HFFc6 (cell line): ENCODE measurements around the gene SEMA3D. TPM values are rescaled to one million over a fixed set of nuclear protein-coding genes. Genes with fewer than 3 reads are reported as not detected.

Experiments used
- DNase-seq: peaks from one replicate; pipeline ENCODE4 v3.0.0-alpha.2; 2018
- H3K27ac Mint-ChIP-seq: 2 replicates; pipeline ENCODE4 v1.8.0; 2020; ENCODE audit warnings: mild to moderate bottlenecking, mixed read lengths
- H3K27me3 Mint-ChIP-seq: 2 replicates; pipeline ENCODE4 v1.8.0; 2021; ENCODE audit warnings: mild to moderate bottlenecking, moderate library complexity, mixed read lengths; ENCODE audit not compliant: insufficient read depth
- H3K36me3 Mint-ChIP-seq: 2 replicates; pipeline ENCODE4 v1.8.0; 2021; ENCODE audit warnings: low read depth, mixed read lengths
- H3K4me1 Mint-ChIP-seq: 2 replicates; pipeline ENCODE4 v1.8.0; 2020; ENCODE audit warnings: low read depth, mixed read lengths
- H3K4me3 Mint-ChIP-seq: 2 replicates; pipeline ENCODE4 v1.8.0; 2020; ENCODE audit warnings: mild to moderate bottlenecking, moderate library complexity, mixed read lengths
- H3K9me3 Mint-ChIP-seq: 2 replicates; pipeline ENCODE4 v1.8.0; 2020; ENCODE audit warnings: mild to moderate bottlenecking, mixed read lengths
- total RNA-seq, 6 experiments: library from RNA; stranded (reverse); fragmentation: NEBNext Ultra II Directional; extraction: Animal tissue kit (Norgen Biotek cat#: 25700); gene quantifications; 2 replicates in 1 of 6; 3 replicates in 5 of 6; pipeline ENCODE4 v1.2.3, GENCODE V29; 2021
- TF ChIP-seq, protein P1 (sequence below): fragments of 200-600 bp; sonication (generic); IDR thresholded peaks from 2 replicates; pipeline ENCODE4 v1.5.0; 2021; ENCODE audit warnings: antibody characterized with exemption, mild to moderate bottlenecking

SEMA3D gene
- total RNA-seq, 6 experiments from 2014 or later = 16.5 to 23.7 (median 22.4) TPM

GRCh38 chr7:85201209-85201608, 14.4 kb upstream of the SEMA3D start:
- Mint-ChIP-seq H3K9me3 (no peaks in the 10 kb centered on the region), H3K4me3 (no peak overlapping the region), H3K27ac (no peak overlapping the region), H3K4me1 (no peaks in the 10 kb centered on the region), H3K36me3 (0 out of 2 replicates have a peak, but pooled peaks cover 5% of the 10 kb centered on the region), H3K27me3 (no peaks in the 10 kb centered on the region)
- TF ChIP-seq, protein P1, sequence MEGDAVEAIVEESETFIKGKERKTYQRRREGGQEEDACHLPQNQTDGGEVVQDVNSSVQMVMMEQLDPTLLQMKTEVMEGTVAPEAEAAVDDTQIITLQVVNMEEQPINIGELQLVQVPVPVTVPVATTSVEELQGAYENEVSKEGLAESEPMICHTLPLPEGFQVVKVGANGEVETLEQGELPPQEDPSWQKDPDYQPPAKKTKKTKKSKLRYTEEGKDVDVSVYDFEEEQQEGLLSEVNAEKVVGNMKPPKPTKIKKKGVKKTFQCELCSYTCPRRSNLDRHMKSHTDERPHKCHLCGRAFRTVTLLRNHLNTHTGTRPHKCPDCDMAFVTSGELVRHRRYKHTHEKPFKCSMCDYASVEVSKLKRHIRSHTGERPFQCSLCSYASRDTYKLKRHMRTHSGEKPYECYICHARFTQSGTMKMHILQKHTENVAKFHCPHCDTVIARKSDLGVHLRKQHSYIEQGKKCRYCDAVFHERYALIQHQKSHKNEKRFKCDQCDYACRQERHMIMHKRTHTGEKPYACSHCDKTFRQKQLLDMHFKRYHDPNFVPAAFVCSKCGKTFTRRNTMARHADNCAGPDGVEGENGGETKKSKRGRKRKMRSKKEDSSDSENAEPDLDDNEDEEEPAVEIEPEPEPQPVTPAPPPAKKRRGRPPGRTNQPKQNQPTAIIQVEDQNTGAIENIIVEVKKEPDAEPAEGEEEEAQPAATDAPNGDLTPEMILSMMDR = no peak
- no peak for DNase-seq

- TF ChIP-seq, protein P1 = no peak
- no peaks in the 10 kb centered on the region for H3K27me3 Mint-ChIP-seq
- no peak for DNase-seq
- H3K36me3 Mint-ChIP-seq = no peaks in the 10 kb centered on the region
- no peak overlapping the region for H3K4me3 Mint-ChIP-seq
- H3K9me3 Mint-ChIP-seq = no peaks in the 10 kb centered on the region
- no peak overlapping the region for H3K27ac Mint-ChIP-seq
- no peaks in the 10 kb centered on the region for H3K4me1 Mint-ChIP-seq
Observed at GRCh38 chr7:85196696-85197095, 9.8 kb upstream of the SEMA3D start.

DNA sequence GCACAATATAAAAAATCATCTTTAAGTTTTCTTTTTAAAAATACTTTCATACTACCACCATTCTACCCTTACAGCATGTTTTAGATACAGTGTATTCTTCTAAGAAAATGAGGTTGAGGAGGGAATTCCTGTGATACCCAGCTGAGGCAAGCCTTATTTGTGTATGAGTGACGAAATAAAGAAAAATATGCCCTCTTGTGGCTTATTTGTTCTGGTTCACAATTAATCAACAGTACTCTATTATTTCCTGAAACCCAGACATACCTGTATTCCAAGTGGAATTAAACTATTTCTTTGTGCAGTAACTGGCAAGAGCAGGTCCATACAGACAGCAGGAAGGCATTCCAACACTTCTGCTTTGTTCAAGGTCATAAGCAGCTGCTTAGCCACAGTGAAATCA, 4.5 kb upstream of the SEMA3D start:
- Mint-ChIP-seq H3K27ac (no peak overlapping the region), H3K9me3 (no peaks in the 10 kb centered on the region), H3K27me3 (no peaks in the 10 kb centered on the region), H3K36me3 (no peaks in the 10 kb centered on the region), H3K4me3 (no peak overlapping the region), H3K4me1 (peaks cover 18% of the 10 kb centered on the region)
- peak; percentile 32 for DNase-seq
- TF ChIP-seq, protein P1 = peak; percentile 79

DNA sequence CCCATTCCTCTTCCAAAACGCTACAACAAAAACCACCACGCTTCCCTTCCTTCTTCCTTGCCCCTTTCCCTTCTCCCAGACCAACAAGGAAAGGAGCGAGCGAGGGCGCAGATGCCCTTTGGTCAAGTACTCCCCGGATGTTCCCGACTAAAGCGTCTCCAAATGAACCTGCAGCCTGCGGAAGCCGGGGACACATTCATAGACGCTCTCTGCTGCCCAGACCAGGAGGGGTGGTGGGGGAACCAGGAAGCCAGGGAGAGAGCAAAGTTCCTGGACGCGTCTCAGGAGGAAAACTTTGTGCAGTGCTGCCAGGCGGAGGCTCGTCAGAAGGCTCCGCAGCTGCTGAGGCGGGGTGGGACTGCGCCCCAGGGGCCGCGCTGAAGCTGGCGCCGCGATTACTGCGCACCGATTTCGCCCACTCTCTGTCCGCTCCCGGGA, 754 bp downstream of the SEMA3D start:
- peak; percentile 58 for DNase-seq
- peak overlapping the region; percentile 90 for H3K27ac Mint-ChIP-seq

DNA sequence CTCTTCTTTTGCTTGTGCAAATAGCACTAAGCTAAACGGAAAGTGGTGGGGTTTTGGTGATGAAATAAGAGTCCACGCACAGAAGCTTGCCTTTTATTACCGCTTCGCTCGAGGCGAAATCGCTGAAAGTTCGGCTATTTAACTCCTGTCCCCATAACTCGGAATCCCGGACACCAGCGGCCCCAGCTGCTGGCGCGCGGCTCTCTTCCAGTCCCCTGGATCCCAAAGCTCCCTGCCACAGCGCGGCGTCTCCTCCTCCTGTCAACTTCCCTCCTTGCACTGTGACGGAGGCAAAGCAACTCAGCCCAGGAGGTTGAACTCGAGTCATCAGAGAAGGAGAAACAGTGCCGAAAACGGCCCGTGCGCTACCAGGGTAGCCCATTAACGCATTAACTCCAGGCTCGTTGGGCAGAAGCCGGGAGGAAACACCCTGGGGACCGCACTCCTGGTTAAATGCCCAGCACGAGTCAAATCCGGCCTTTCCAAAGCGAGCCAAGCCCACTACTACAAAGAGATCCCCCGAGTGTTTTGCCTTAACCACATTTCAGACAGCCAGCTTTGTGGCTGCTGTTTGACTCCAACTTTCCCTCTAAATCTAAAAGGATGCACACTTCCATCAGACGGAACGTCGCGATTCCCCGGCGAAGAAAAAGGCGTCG, 1.3 kb downstream of the SEMA3D start:
- TF ChIP-seq, protein P1 = peak; percentile 47; the same call in 1 of the 2 replicates
- peaks cover 41% of the 10 kb centered on the region for H3K4me1 Mint-ChIP-seq
- peaks cover 9% of the 10 kb centered on the region for H3K36me3 Mint-ChIP-seq
- DNase-seq = peak; percentile 82
- peak overlapping the region; percentile 96 for H3K4me3 Mint-ChIP-seq
- H3K9me3 Mint-ChIP-seq = no peaks in the 10 kb centered on the region
- H3K27ac Mint-ChIP-seq = peak overlapping the region; percentile 90
- H3K27me3 Mint-ChIP-seq = peaks cover 5% of the 10 kb centered on the region

More for the DNA sequence above, 754 bp downstream of the SEMA3D start:
- TF ChIP-seq, protein P1 = no peak
- Mint-ChIP-seq H3K4me3 (peak overlapping the region; percentile 96), H3K27me3 (peaks cover 5% of the 10 kb centered on the region), H3K36me3 (peaks cover 4% of the 10 kb centered on the region; the same call in 1 of the 2 replicates), H3K9me3 (no peaks in the 10 kb centered on the region), H3K4me1 (peaks cover 41% of the 10 kb centered on the region)
